CD4-positive, alpha-beta T cell treated with Interferon gamma for 1 hour (primary cell): ENCODE measurements around the gene DDX20.
"Not testable (repeated sequence)": the region's sequence is repeated elsewhere in the genome, so short reads cannot be mapped to it uniquely, and the experiment has no call there.

Source experiments
- DNase-seq: peaks from one replicate; pipeline ENCODE4 v3.0.0-alpha.2; 2020

DDX20 gene

GRCh38 chr1:111791776-111792175 lies 36.1 kb downstream of the DDX20 start:
- DNase-seq, result no peak

DNA sequence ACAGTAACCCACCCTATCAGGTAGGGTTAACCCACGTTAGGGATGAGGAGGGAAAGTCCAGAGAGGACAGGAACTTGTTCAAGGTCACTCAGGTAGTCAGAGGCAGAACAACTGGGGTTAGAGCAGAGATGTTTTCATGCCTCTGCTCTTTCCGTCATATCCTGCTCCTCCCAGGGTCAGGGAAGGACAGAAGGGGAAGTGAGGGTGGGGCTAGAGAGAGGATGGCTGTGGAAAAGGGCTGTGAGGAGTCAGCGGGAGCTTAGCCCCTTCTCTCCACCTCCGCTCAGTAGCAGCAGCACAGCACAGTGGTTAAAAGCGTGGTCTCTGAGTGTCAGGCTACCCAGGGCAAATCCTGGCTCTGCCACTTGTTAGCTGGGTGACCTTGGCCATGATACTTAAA lies 36.5 kb downstream of the DDX20 start:
- no peak for DNase-seq

DNA sequence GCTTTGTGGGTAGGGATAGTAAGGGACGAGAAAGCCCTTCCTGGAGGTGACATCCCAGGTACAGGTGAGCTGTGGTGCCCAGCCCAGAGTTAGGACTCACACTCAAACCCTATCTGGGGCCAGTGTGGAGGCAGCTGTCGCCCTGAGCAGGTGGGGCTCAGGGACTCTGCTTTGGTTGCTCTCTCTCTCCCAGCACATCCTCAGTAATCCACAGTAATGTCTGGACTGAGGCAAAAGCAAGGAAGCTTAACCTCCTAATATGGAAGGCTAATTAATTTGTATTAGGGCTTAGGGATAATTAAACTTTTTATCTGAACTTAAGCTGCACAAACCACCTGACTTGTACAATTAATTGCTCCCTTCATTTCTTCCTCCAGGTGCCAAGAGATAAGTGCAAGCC lies 38.2 kb downstream of the DDX20 start:
- no peak for DNase-seq

DNA sequence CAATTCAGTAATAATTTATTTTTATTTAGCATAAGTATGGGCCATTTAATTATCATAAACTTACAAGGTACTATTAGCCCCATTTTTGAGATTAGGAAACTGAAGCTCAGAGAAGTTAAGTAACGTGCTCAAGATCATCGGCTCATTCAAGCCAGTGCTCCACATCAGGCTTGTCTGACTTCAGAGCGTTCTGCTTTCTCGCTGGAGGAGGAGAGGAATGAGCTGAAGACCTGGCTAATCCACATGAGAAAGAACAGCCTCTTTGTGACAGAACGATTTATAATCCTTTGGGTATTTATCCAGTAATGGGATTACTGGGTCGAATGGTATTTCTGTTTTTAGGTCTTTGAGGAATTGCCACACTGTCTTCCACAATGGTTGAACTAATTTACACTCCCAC lies 39.7 kb downstream of the DDX20 start:
- DNase-seq, result no peak

DNA sequence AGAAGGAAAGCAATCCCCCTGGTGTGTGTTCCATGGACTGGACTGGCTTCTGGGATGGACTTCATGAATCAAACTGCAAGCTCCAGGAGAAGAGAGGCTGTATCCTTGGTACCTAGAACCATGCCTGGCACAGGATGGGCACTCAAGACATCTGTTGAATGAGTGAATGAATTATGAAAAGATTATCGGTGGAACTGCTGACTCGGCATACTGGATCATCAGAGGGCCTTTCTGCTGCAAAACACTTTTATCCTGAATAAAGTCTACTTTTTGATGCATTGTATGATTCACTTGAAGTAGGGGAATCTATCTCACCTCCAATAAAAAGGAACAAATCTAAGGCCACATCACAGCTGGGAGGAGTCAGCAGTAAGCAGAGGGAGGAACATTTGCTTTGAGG lies 42.9 kb downstream of the DDX20 start:
- DNase-seq, result no peak

DNA sequence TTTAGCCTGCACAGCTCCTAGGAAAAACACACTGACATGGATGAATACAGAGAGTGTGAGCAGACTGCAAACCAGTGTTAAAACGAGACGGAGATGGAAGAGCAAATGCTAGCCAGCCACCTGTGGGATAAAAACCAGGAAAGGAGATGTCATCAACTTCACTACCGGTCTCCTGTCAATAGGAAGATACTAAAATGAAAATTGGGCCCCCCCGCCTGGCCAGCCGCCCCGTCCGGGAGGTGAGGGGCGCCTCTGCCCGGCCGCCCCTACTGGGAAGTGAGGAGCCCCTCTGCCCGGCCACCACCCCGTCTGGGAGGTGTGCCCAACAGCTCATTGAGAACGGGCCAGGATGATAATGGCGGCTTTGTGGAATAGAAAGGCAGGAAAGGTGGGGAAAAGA lies 44.0 kb downstream of the DDX20 start:
- not testable (repeated sequence) for DNase-seq

- no peak for DNase-seq
Measured at GRCh38 chr1:111801071-111801850, 45.6 kb downstream of the DDX20 start.

- no peak for DNase-seq
Measured at GRCh38 chr1:111802110-111802509, 46.4 kb downstream of the DDX20 start.

- no peak for DNase-seq
Measured at GRCh38 chr1:111802984-111803383, 47.3 kb downstream of the DDX20 start.

DNA sequence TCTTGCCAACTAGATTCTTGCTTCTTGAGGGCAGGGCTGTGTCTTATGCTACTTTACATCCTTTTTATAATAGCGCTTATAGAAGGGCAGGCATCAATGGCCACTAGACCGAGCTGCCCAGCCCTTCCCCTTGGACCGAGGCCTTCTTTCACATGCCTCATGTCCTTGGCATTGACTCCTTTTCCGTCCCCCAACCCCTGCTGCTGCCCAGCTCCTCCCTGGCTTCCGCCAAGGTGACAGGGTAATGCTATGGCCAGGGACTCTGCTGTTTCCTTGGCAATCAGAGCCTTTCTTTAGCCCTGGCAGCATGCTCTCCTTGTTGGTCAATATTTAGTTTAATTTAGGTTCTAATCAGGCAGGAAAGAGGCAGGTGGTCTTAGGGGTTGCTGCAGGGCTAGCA lies 48.2 kb downstream of the DDX20 start:
- no peak for DNase-seq

DNA sequence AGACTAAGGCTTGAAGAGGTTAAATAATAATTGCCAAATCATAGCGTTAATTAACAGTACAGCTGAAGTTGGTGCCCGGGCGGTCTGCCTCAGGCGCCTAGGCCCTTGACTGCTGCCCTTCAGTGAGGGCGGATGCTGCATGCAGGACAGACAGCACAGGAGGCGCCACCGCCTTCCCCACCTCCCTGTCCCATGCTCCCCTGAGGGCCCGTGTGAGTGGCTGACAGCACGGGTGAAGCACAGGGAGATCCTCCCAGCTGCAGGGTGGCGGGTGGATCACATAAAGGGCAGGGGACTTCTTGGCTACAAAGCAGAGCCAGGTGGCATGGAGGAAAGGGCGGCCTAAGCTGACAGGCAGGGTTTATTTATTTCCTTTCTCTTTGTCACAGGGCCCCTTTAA lies 49.1 kb downstream of the DDX20 start:
- no peak for DNase-seq

GRCh38 chr1:111805251-111805650 lies 49.5 kb downstream of the DDX20 start:
- no peak for DNase-seq

DNA sequence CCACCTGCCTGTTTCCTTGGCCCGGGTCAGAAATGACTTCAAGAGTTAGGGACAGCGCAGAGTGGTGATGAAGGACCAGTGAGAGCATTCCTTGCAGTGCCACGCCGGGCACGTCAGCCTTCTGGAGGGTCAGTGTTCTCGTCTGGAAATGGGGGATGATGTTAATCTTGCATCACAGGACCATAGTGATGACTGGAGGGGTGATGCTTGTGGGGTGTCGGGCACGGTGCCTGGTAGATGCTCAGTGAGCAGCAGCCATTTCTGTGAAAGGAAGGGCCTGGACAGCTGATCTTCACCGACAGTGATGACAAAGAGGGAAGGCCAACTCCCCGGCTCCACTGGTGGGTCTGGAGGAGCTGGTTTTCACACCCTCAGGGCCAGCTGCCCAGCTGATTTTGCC lies 56.2 kb downstream of the DDX20 start:
- DNase-seq, result no peak

- no peak for DNase-seq
Measured at GRCh38 chr1:111812306-111812705, 56.6 kb downstream of the DDX20 start.

DNA sequence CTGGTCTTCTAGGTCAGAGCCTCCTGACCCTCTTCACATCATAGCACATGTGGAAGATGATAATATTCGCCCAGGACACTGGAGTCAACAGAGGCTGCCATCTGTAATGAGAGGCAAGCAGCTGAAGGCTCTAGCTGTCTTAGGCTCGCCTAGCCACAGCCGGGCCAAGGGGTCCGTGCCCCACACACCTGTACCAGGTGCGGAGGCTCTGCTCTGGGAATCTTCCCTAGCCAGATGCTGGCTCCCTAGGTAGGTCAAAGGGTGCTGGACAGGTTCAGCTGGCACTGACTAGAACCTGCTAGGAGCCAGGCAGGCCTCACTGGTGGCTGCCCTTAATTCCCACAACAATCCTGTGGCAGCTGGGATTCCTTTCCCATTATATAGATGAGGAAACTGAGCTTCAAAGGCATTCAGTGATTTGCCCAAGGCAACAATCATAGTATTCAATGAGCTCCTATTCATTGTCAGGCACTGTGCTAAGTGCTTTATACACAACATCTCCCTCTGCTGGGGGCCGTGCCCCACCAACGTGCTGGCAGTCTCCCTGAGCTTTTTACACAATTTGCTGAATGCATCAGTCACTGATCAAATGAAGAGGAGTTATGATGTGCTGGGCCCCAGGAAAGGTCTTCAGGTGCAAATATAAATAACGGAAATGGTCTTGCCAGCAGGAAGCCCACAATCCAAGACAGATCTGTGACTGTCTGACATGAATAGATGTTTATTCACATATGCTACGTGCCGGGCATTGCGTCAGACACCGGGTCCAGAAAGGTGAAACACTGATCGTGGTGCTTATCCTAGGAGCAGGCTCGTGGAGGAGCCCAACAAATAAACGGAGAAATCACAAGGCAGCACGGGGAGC lies 58.0 kb downstream of the DDX20 start:
- DNase-seq, result no peak

DNA sequence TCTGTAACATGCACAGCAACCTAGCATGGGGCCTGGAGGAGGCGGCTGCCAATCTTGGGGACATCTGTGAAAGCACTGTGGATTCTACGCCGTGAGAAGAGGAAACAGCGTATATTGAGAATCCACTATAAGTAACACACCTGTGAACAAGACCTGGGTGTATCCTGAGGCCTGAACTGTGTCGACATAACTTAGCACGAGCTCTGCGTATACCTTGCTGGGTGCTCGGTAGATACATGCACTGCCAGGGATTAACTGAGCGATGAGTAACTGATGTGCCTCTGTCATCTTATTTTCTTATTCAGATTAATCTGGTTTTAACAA lies 58.6 kb downstream of the DDX20 start:
- DNase-seq, result no peak

DNA sequence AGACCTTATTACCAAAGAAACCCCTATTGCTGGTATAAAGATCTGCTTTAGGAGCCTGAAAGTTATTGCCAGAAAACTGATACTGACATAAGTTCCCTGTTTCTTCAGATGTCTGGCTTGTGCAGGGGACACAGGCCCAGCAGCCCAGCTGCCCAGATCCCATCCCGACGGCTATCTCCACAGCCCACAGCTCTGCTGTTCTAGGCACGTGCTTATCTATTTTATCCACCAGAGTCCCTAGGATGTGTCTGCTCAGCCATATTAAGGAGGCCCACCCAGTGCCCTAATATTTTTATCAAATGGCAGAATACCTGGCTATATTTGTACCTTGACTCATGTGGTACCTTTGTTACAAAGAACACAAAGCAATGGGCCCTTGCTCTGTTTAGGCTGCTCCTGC lies 58.9 kb downstream of the DDX20 start:
- DNase-seq, result no peak
